ENCODE results near the gene NUMB. TPM values are rescaled to one million over a fixed set of nuclear protein-coding genes. Genes with fewer than 3 reads are reported as not detected.

The NUMB gene
- total and polyA plus RNA-seq, 2 donors (not counting 1 experiment from before 2014, with no cell fraction given): 36.0 to 151 TPM

DNA sequence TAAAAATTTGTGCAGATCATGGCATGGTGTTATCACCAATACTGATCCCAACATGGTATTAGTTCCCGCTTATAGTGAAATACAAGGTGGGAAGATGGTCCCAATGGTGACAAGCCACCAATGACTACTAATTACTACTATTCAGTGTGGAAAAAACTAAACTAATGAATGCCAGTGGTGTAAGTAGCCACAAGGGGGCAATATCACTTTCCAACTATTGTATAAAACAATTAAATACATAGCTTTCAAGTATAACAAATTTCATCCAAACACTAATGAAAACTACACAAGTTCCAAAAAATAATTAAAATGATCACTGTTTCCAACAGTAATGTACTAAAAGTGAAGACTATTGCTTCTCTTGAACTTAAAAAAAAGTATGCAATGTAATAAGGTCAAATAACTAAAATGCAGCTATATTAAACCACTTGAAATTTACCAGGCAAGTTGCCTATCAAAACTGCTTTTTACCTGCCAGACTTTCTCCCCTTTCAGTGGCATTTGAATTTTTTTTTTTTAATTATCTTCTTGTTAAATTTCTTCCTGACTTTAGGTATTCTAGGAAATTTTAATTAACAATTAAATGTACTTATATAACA is 163.0 kb downstream of the NUMB start:
- H3K9me3 ChIP-seq (ENCODE audit: control insufficient read depth, insufficient read depth, low read depth, low read length): no peaks in the 10 kb centered on the region
- H3K4me1 ChIP-seq (ENCODE audit: control insufficient read depth, extremely low read depth, insufficient read depth, low read length): no peaks in the 10 kb centered on the region
- peak; percentile 20 to 65 for DNase-seq (ENCODE audit: low read depth in 2 of 2)
- no peaks in the 10 kb centered on the region for H4K20me1 ChIP-seq (ENCODE audit: control insufficient read depth, extremely low read depth, insufficient read depth, low read length)
- H3K9ac ChIP-seq (ENCODE audit: insufficient read depth, low read length): no peak overlapping the region
- no peaks in the 10 kb centered on the region for H3K79me2 ChIP-seq (ENCODE audit: control insufficient read depth, insufficient read depth, low read length)
- TF ChIP-seq, protein P1, sequence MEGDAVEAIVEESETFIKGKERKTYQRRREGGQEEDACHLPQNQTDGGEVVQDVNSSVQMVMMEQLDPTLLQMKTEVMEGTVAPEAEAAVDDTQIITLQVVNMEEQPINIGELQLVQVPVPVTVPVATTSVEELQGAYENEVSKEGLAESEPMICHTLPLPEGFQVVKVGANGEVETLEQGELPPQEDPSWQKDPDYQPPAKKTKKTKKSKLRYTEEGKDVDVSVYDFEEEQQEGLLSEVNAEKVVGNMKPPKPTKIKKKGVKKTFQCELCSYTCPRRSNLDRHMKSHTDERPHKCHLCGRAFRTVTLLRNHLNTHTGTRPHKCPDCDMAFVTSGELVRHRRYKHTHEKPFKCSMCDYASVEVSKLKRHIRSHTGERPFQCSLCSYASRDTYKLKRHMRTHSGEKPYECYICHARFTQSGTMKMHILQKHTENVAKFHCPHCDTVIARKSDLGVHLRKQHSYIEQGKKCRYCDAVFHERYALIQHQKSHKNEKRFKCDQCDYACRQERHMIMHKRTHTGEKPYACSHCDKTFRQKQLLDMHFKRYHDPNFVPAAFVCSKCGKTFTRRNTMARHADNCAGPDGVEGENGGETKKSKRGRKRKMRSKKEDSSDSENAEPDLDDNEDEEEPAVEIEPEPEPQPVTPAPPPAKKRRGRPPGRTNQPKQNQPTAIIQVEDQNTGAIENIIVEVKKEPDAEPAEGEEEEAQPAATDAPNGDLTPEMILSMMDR (conservative IDR thresholded peaks at IDR 0.05 in 1 of 2, IDR thresholded peaks at IDR 0.05 in 1 of 2; ENCODE audit: low read depth in 1 of 2, low read length in 2 of 2): peak; percentile 47 to 71
- TF ChIP-seq EZH2 (IDR thresholded peaks at IDR 0.05; ENCODE audit: low read length, missing control alignments): no peak
- no peak overlapping the region for H3K27ac ChIP-seq (ENCODE audit: insufficient read depth, low read length)
- no peak overlapping the region for H3K4me2 ChIP-seq (ENCODE audit: extremely low read depth, insufficient read depth, low read length)
- no peaks in the 10 kb centered on the region for H3K36me3 ChIP-seq (ENCODE audit: control insufficient read depth, insufficient read depth, low read length)
- H3K4me3 ChIP-seq (replicated peaks in 1 of 4; ENCODE audit: control extremely low read depth in 1 of 4, insufficient read depth in 1 of 4, low read depth in 3 of 4, low read length in 4 of 4): no peak overlapping the region
- no peaks in the 10 kb centered on the region for H3K27me3 ChIP-seq (ENCODE audit: control insufficient read depth, insufficient read depth, low read length)
- no peak overlapping the region for H2AFZ ChIP-seq (ENCODE audit: low read length)

DNA sequence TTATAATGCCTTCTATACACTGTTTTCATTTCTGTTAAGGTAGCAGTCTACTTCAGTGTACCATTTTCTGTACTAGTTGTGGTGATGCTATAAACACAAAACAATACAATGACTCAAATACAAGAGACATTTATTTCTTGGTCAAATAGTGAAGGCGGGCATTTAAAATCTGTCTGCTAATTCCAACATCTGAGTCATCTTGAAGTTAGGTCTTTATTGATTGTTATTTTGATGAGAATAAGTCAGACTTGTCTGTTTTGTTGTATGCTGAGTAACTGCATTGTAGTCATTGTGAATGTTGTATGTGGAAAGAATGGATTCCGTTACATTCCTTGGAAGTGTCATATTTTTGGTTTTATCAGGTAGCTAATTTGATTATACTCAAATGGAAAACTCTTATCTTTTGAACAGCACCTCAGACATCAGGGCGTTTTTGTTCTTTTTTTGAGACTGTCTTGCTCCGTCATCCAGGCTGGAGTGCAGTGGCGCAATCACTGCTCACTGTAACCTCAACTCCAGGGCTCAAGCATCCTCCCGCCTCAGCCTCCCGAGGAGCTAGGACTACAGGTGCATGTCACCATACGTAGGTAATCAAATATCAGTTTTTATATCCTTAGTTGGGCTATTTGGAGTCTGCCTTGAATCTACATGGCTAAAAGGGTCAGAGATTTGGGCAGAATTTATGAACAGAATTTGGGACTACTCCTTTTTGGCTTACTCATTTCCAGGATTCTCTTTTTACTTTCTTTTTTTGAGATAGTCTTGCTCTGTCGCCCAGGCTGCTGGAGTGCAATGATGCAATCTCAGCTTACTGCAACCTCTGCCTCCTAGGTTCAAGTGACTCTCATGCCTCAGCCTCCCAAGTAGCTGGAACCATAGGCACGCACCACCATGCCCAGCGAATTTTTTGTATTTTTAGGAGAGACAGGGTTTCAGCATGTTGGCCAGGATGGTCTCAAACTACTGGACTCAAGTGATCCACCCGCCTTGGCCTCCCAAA is 164.3 kb downstream of the NUMB start:
- Histone ChIP-seq H3K36me3 (ENCODE audit: control insufficient read depth, insufficient read depth, low read length) (no peaks in the 10 kb centered on the region), H3K27ac (ENCODE audit: insufficient read depth, low read length) (no peak overlapping the region), H3K4me2 (ENCODE audit: extremely low read depth, insufficient read depth, low read length) (no peak overlapping the region), H4K20me1 (ENCODE audit: control insufficient read depth, extremely low read depth, insufficient read depth, low read length) (no peaks in the 10 kb centered on the region), H2AFZ (ENCODE audit: low read length) (no peak overlapping the region), H3K9me3 (ENCODE audit: control insufficient read depth, insufficient read depth, low read depth, low read length) (no peaks in the 10 kb centered on the region), H3K4me1 (ENCODE audit: control insufficient read depth, extremely low read depth, insufficient read depth, low read length) (no peaks in the 10 kb centered on the region), H3K9ac (ENCODE audit: insufficient read depth, low read length) (no peak overlapping the region), H3K79me2 (ENCODE audit: control insufficient read depth, insufficient read depth, low read length) (no peaks in the 10 kb centered on the region), H3K4me3 (replicated peaks in 1 of 4; ENCODE audit: control extremely low read depth in 1 of 4, insufficient read depth in 1 of 4, low read depth in 3 of 4, low read length in 4 of 4) (no peak overlapping the region), H3K27me3 (ENCODE audit: control insufficient read depth, insufficient read depth, low read length) (no peaks in the 10 kb centered on the region)
- DNase-seq (ENCODE audit: low read depth in 2 of 2): peak in 1 of 2 donors; percentile 22
- TF ChIP-seq, protein P1 (conservative IDR thresholded peaks at IDR 0.05 in 1 of 2, IDR thresholded peaks at IDR 0.05 in 1 of 2; ENCODE audit: low read depth in 1 of 2, low read length in 2 of 2): no peak
- no peak for TF ChIP-seq EZH2 (IDR thresholded peaks at IDR 0.05; ENCODE audit: low read length, missing control alignments)

DNA sequence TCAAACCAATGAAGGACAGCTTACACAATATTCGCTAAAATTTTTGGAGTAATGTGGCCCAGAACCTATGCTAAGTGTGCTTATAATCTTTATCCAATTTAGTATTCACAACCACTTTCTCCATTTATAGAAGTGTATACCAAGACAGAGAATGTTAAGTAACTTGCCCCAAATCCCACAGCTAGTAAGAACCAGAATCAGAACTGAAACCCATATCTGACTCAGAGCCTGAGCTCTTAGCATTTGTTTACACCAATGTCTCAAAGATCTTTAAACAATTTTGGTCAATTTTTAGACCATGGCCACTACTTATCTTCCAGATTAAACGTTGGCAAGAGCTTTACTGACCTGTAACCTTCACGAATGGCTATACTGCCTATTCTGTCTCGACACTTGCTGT is 168.1 kb downstream of the NUMB start:
- no peaks in the 10 kb centered on the region for H4K20me1 ChIP-seq (ENCODE audit: control insufficient read depth, extremely low read depth, insufficient read depth, low read length)
- TF ChIP-seq, protein P1 (conservative IDR thresholded peaks at IDR 0.05 in 1 of 2, IDR thresholded peaks at IDR 0.05 in 1 of 2; ENCODE audit: low read depth in 1 of 2, low read length in 2 of 2): no peak
- no peak for TF ChIP-seq EZH2 (IDR thresholded peaks at IDR 0.05; ENCODE audit: low read length, missing control alignments)
- H3K79me2 ChIP-seq (ENCODE audit: control insufficient read depth, insufficient read depth, low read length): no peaks in the 10 kb centered on the region
- no peak overlapping the region for H2AFZ ChIP-seq (ENCODE audit: low read length)
- DNase-seq (ENCODE audit: low read depth in 2 of 2): peak in 1 of 2 donors; percentile 28
- H3K36me3 ChIP-seq (ENCODE audit: control insufficient read depth, insufficient read depth, low read length): no peaks in the 10 kb centered on the region
- no peaks in the 10 kb centered on the region for H3K27me3 ChIP-seq (ENCODE audit: control insufficient read depth, insufficient read depth, low read length)
- no peak overlapping the region for H3K4me2 ChIP-seq (ENCODE audit: extremely low read depth, insufficient read depth, low read length)
- no peak overlapping the region for H3K9ac ChIP-seq (ENCODE audit: insufficient read depth, low read length)
- H3K4me3 ChIP-seq (replicated peaks in 1 of 4; ENCODE audit: control extremely low read depth in 1 of 4, insufficient read depth in 1 of 4, low read depth in 3 of 4, low read length in 4 of 4): no peak overlapping the region
- no peaks in the 10 kb centered on the region for H3K9me3 ChIP-seq (ENCODE audit: control insufficient read depth, insufficient read depth, low read depth, low read length)
- H3K27ac ChIP-seq (ENCODE audit: insufficient read depth, low read length): no peak overlapping the region
- no peaks in the 10 kb centered on the region for H3K4me1 ChIP-seq (ENCODE audit: control insufficient read depth, extremely low read depth, insufficient read depth, low read length)
